Glutamatergic neuron (in vitro differentiated cells): ENCODE results near the gene ABR. TPM values are rescaled to one million over a fixed set of nuclear protein-coding genes. Genes with fewer than 3 reads are reported as not detected.
A peak's percentile ranks its signal among the peaks of the same experiment; 100 is the strongest.

Experiments used
- DNase-seq: peaks from one replicate; pipeline ENCODE4 v3.0.0; 2022
- H3K27ac Mint-ChIP-seq: one replicate; pipeline ENCODE4 v1.8.0; 2020; ENCODE audit warnings: mild to moderate bottlenecking, mixed read lengths, inconsistent platforms; ENCODE audit not compliant: unreplicated experiment
- H3K27me3 Mint-ChIP-seq: one replicate; pipeline ENCODE4 v1.8.0; 2020; ENCODE audit warnings: mild to moderate bottlenecking, moderate library complexity, mixed read lengths, inconsistent platforms; ENCODE audit not compliant: unreplicated experiment
- H3K36me3 Mint-ChIP-seq: one replicate; pipeline ENCODE4 v1.8.0; 2020; ENCODE audit warnings: mild to moderate bottlenecking, mixed read lengths, inconsistent platforms; ENCODE audit not compliant: unreplicated experiment
- H3K4me1 Mint-ChIP-seq: one replicate; pipeline ENCODE4 v1.8.0; 2020; ENCODE audit warnings: mild to moderate bottlenecking, low read depth, mixed read lengths, inconsistent platforms; ENCODE audit not compliant: unreplicated experiment
- H3K4me3 Mint-ChIP-seq: one replicate; pipeline ENCODE4 v1.8.0; 2020; ENCODE audit warnings: mild to moderate bottlenecking, mixed read lengths, inconsistent platforms; ENCODE audit not compliant: unreplicated experiment
- H3K9me3 Mint-ChIP-seq: one replicate; pipeline ENCODE4 v1.8.0; 2020; ENCODE audit warnings: mild to moderate bottlenecking, moderate library complexity, mixed read lengths, inconsistent platforms; ENCODE audit not compliant: unreplicated experiment
- total RNA-seq: library from RNA; stranded (reverse); fragmentation: NEBNext Ultra II Directional; extraction: Animal tissue kit (Norgen Biotek cat#: 25700); gene quantifications from one replicate; pipeline ENCODE4 v1.2.1, GENCODE V29; 2021; ENCODE audit not compliant: unreplicated experiment
- TF ChIP-seq, protein P1 (sequence below): fragments of 200-600 bp; sonication (generic); IDR thresholded peaks from one replicate; pipeline ENCODE4 v1.5.0; 2021; ENCODE audit not compliant: partially characterized antibody, unreplicated experiment

ABR gene
- total RNA-seq, 1 donor from 2014 or later = 219 TPM

DNA sequence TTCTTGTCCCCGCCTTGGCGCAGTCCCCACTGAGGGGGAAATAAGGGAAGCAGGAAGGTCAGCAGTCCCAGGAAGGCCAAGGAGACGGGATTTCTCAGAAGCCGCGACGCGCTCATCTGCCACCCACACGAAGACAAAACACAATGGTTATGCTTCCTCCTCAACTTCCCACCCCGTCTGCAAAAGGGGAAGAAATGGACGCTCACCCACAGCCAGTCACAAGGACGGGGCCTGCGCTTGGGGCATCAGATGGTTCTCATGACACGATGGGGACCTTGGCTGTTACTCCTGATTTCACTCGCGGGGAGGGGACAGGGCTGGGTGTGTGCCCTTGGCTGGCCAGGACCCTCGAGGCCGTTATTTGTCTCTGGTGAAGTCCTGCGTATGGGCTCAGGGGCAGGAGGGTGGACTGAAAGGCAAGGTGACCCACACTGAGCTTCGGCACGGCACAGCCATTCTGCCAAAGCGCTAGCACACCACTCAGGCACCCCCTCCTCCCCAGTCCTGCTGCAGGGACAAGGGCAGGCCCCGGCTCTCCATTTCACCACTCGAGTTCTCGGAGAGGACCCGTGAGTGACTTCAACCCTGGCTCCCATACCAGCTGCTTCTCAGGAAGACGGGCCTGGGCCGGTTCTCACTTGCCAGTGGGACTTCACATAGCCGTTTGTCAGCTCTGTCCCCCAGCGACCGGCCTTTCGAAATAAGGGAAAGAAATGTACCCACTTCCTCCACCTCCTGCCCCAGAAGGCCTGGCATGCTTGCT, 84.5 kb downstream of the ABR start:
- H3K27me3 Mint-ChIP-seq = peaks cover 6% of the 10 kb centered on the region
- peaks cover 8% of the 10 kb centered on the region for H3K36me3 Mint-ChIP-seq
- no peaks in the 10 kb centered on the region for H3K4me1 Mint-ChIP-seq
- peaks cover 11% of the 10 kb centered on the region for H3K9me3 Mint-ChIP-seq
- DNase-seq = no peak
- no peak overlapping the region for H3K4me3 Mint-ChIP-seq
- TF ChIP-seq, protein P1, sequence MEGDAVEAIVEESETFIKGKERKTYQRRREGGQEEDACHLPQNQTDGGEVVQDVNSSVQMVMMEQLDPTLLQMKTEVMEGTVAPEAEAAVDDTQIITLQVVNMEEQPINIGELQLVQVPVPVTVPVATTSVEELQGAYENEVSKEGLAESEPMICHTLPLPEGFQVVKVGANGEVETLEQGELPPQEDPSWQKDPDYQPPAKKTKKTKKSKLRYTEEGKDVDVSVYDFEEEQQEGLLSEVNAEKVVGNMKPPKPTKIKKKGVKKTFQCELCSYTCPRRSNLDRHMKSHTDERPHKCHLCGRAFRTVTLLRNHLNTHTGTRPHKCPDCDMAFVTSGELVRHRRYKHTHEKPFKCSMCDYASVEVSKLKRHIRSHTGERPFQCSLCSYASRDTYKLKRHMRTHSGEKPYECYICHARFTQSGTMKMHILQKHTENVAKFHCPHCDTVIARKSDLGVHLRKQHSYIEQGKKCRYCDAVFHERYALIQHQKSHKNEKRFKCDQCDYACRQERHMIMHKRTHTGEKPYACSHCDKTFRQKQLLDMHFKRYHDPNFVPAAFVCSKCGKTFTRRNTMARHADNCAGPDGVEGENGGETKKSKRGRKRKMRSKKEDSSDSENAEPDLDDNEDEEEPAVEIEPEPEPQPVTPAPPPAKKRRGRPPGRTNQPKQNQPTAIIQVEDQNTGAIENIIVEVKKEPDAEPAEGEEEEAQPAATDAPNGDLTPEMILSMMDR = no peak
- no peak overlapping the region for H3K27ac Mint-ChIP-seq

- H3K9me3 Mint-ChIP-seq = peaks cover 13% of the 10 kb centered on the region
- peaks cover 10% of the 10 kb centered on the region for H3K27me3 Mint-ChIP-seq
- no peaks in the 10 kb centered on the region for H3K4me1 Mint-ChIP-seq
- peaks cover 8% of the 10 kb centered on the region for H3K36me3 Mint-ChIP-seq
- TF ChIP-seq, protein P1 = no peak
- H3K27ac Mint-ChIP-seq = no peak overlapping the region
- no peak for DNase-seq
- no peak overlapping the region for H3K4me3 Mint-ChIP-seq
Measured at GRCh38 chr17:1094591-1094990, 85.2 kb downstream of the ABR start.

DNA sequence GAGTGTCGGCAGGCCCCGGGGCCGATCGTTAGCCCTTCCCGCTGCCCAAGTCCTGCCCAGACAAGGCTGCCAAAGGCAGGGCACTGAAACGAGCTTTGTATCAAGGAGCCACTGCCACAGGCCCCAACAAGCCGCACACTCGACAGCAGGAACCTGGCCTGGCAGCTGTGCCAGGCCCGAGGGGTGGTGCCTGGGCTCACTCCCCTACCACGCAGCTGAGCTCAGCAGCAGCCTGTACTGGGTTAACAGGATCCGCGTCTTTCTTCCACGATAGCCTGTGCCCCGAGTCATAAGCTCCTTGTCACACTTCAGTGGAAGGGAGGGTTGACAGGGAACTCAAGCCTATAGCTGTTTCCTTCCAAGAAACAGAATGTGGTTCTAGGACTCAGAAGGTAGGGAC, 87.9 kb downstream of the ABR start:
- Mint-ChIP-seq H3K9me3 (peaks cover 8% of the 10 kb centered on the region), H3K4me3 (no peak overlapping the region), H3K4me1 (no peaks in the 10 kb centered on the region), H3K27ac (peak overlapping the region; percentile 52), H3K27me3 (peaks cover 6% of the 10 kb centered on the region), H3K36me3 (no peaks in the 10 kb centered on the region)
- TF ChIP-seq, protein P1 = no peak
- DNase-seq = no peak

DNA sequence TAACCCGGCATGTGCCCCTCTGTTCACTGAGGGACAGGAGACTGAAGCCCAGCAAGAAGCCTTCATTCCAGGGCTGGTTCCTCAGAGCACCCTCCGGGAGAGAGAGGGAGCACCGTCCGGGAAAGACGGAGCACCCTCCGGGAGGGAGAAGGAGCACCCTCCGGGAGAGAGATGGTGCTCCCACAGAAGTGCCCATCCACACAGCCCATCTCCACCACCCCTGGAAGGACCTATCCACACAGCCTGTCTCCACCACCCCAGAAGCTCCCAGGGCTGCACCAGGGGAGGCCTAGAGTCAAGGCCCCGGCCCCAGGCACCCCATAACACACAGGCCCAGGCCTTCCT, 88.6 kb downstream of the ABR start:
- H3K4me3 Mint-ChIP-seq = no peak overlapping the region
- peaks cover under 1% of the 10 kb centered on the region for H3K4me1 Mint-ChIP-seq
- TF ChIP-seq, protein P1 = no peak
- DNase-seq = no peak
- H3K27ac Mint-ChIP-seq = no peak overlapping the region
- peaks cover 8% of the 10 kb centered on the region for H3K9me3 Mint-ChIP-seq
- H3K36me3 Mint-ChIP-seq = no peaks in the 10 kb centered on the region
- peaks cover 6% of the 10 kb centered on the region for H3K27me3 Mint-ChIP-seq

- TF ChIP-seq, protein P1 = no peak
- peaks cover 2% of the 10 kb centered on the region for H3K4me1 Mint-ChIP-seq
- H3K27ac Mint-ChIP-seq = no peak overlapping the region
Measured at GRCh38 chr17:1090465-1091189, 89.2 kb downstream of the ABR start.

More at GRCh38 chr17:1090465-1091189, 89.2 kb downstream of the ABR start:
- peaks cover 8% of the 10 kb centered on the region for H3K9me3 Mint-ChIP-seq
- H3K4me3 Mint-ChIP-seq = no peak overlapping the region
- H3K36me3 Mint-ChIP-seq = no peaks in the 10 kb centered on the region
- DNase-seq = no peak
- H3K27me3 Mint-ChIP-seq = peaks cover 6% of the 10 kb centered on the region
